ENCODE results near the gene NEFH. TPM values are rescaled to one million over a fixed set of nuclear protein-coding genes. Genes with fewer than 3 reads are reported as not detected.
"Not testable (repeated sequence)": the region's sequence is repeated elsewhere in the genome, so short reads cannot be mapped to it uniquely, and the experiment has no call there.

NEFH gene
- total RNA-seq, 4 donors from 2014 or later, result 0.30 to 1.0 (median 0.78) TPM; not detected in 1

DNA sequence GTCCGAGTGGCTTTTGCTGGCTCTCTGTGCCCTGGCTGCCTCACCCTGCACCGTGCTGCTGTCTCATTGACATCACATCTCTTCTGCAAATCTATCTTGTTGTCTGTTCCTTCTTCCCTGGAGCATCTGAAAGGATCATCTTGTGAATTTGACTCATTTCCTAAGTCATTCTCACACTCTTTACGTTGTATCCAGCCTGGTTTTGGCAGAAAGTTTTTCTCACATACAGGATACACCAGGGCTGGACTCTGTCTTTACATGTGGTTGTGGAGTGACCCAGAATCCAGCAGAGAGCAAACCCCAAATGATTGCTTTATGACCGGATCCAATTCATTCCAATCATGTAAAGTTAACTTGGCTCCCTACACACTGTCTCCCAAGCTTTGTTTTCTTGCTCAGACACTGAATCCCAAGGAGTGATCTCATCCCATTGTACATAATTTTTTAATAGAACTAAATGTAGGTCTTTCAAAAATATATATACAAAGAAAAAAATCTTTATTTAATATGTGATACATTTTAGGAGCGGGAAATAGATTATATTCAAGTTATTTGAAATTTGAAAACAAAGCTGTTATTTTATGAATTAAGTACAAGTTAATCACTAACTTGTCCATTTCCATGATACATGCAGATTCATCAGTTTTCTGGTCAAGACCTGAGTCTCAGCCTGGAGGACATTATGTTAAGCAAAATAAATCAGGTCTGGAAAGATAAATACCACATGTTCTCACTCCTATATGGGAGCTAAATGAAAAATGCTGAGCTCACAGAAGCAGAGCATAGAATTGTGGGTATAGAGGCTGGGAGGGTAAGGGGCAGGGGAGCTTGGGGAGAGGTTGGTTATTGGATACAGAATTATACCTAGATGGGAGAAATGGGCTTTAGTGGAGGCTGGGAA lies 44.5 kb upstream of the NEFH start:
- no peaks in the 10 kb centered on the region for H3K36me3 ChIP-seq
- WGBS, 2 donors, result 42 to 47% methylated on average over 5 of the region's 5 CpGs
- H3K27me3 ChIP-seq, result peaks cover 0 to 44% of the 10 kb centered on the region in 2 donors
- TF ChIP-seq POLR2A (IDR thresholded peaks at IDR 0.05) (no peak), EP300 (IDR thresholded peaks at IDR 0.05) (no peak)
- TF ChIP-seq, protein P1, sequence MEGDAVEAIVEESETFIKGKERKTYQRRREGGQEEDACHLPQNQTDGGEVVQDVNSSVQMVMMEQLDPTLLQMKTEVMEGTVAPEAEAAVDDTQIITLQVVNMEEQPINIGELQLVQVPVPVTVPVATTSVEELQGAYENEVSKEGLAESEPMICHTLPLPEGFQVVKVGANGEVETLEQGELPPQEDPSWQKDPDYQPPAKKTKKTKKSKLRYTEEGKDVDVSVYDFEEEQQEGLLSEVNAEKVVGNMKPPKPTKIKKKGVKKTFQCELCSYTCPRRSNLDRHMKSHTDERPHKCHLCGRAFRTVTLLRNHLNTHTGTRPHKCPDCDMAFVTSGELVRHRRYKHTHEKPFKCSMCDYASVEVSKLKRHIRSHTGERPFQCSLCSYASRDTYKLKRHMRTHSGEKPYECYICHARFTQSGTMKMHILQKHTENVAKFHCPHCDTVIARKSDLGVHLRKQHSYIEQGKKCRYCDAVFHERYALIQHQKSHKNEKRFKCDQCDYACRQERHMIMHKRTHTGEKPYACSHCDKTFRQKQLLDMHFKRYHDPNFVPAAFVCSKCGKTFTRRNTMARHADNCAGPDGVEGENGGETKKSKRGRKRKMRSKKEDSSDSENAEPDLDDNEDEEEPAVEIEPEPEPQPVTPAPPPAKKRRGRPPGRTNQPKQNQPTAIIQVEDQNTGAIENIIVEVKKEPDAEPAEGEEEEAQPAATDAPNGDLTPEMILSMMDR (IDR thresholded peaks at IDR 0.05), result no peak
- no peaks in the 10 kb centered on the region for H3K9me3 ChIP-seq
- H3K4me3 ChIP-seq, result no peak overlapping the region
- no peaks in the 10 kb centered on the region for H3K4me1 ChIP-seq
- no peak for DNase-seq (ENCODE audit: low spot score in 2 of 2)
- H3K27ac ChIP-seq, result no peak overlapping the region

DNA sequence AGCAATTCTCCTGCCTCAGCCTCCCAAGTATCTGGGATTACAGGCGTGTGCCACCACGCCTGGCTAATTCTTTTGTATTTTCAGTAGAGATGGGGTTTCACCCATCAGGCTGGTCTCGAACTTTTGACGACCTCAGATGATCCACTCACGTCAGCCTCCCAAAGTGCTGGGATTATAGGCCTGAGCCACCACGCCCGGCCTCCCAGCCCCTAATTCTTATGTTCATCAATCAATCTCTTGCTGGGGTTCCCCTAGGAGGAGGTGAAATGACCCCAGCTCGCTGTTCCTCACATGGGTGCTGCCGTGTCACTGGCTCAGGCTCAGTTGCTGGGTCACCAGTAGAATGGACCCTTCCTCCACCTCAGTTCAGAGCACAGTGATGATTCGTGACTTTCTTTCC lies 41.7 kb upstream of the NEFH start, which contains the start of gene RFPL1:
Gene RFPL1, plus strand, starts transcription at position 301 of the 400 bp plus-strand sequence.
- H3K36me3 ChIP-seq, result not testable (repeated sequence)
- 91% methylated on average over 10 of the region's 10 CpGs for WGBS, 2 donors

DNA sequence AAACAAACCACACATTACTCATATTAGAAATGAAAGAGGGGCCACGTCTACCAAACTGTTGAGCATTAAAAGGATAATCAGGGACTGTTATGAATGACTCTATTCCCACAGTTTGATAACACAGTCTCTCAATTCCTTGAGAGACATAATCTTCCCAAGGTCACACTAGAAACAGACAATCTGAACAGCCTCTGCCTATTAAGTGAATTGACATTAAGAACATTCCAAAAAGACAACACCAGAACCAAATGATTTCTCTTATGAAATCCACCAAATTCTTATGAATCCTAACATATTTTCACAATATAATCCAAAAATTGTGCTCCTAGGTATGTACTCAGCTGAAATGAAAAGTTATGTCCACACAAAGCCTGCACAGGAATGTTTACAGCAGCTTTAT lies 37.0 kb upstream of the NEFH start:
- DNase-seq (ENCODE audit: low spot score in 2 of 2), result no peak
- Histone ChIP-seq H3K9me3 (no peaks in the 10 kb centered on the region), H3K4me1 (no peaks in the 10 kb centered on the region), H3K36me3 (no peaks in the 10 kb centered on the region), H3K27ac (no peak overlapping the region), H3K4me3 (no peak overlapping the region), H3K27me3 (no peaks in the 10 kb centered on the region)
- TF ChIP-seq EP300 (IDR thresholded peaks at IDR 0.05), result no peak
- TF ChIP-seq, protein P1 (IDR thresholded peaks at IDR 0.05), result no peak
- TF ChIP-seq POLR2A (IDR thresholded peaks at IDR 0.05), result no peak
- 35 to 41% methylated on average over 1 of the region's 1 CpG for WGBS, 2 donors

More for the DNA sequence above, 41.7 kb upstream of the NEFH start, which contains the start of gene RFPL1:
- not testable (repeated sequence) for H3K4me1 ChIP-seq; DNase-seq (ENCODE audit: low spot score in 2 of 2); H3K27ac ChIP-seq; H3K9me3 ChIP-seq; H3K4me3 ChIP-seq
- peaks cover 0 to 21% of the 10 kb centered on the region in 2 donors for H3K27me3 ChIP-seq

GRCh38 chr22:29443452-29443851 lies 36.6 kb upstream of the NEFH start:
- Histone ChIP-seq H3K4me1 (no peaks in the 10 kb centered on the region), H3K36me3 (no peaks in the 10 kb centered on the region), H3K27ac (no peak overlapping the region), H3K4me3 (no peak overlapping the region), H3K9me3 (no peaks in the 10 kb centered on the region), H3K27me3 (no peaks in the 10 kb centered on the region)
- DNase-seq (ENCODE audit: low spot score in 2 of 2), result no peak
- 51 to 65% methylated on average over 6 of the region's 6 CpGs for WGBS, 2 donors
- TF ChIP-seq POLR2A (IDR thresholded peaks at IDR 0.05), result no peak
- TF ChIP-seq EP300 (IDR thresholded peaks at IDR 0.05), result no peak
- TF ChIP-seq, protein P1 (IDR thresholded peaks at IDR 0.05), result no peak

- H3K4me3 ChIP-seq, result no peak overlapping the region
- no peaks in the 10 kb centered on the region for H3K4me1 ChIP-seq
- no peaks in the 10 kb centered on the region for H3K27me3 ChIP-seq
- no peaks in the 10 kb centered on the region for H3K36me3 ChIP-seq
- H3K27ac ChIP-seq, result no peak overlapping the region
- DNase-seq (ENCODE audit: low spot score in 2 of 2), result no peak
- TF ChIP-seq POLR2A (IDR thresholded peaks at IDR 0.05), result no peak
- TF ChIP-seq, protein P1 (IDR thresholded peaks at IDR 0.05), result no peak
- TF ChIP-seq EP300 (IDR thresholded peaks at IDR 0.05), result no peak
- no peaks in the 10 kb centered on the region for H3K9me3 ChIP-seq
- WGBS, 2 donors, result 47 to 50% methylated on average over 14 of the region's 14 CpGs
Measured at GRCh38 chr22:29443861-29444792, 35.9 kb upstream of the NEFH start.
